GM20000 (cell line): ENCODE data around the gene FARP1.

ENCODE experiments used
- DNase-seq: peaks from one replicate; pipeline ENCODE4 v3.0.0; 2012; ENCODE audit warnings: low spot score
- TF ChIP-seq, protein P1 (sequence below): IDR thresholded peaks from 2 replicates; pipeline ENCODE4 v1.5.1; 2012; ENCODE audit warnings: mild to moderate bottlenecking, control low read depth; ENCODE audit errors: extremely low read depth, missing control alignments

The FARP1 gene

DNA sequence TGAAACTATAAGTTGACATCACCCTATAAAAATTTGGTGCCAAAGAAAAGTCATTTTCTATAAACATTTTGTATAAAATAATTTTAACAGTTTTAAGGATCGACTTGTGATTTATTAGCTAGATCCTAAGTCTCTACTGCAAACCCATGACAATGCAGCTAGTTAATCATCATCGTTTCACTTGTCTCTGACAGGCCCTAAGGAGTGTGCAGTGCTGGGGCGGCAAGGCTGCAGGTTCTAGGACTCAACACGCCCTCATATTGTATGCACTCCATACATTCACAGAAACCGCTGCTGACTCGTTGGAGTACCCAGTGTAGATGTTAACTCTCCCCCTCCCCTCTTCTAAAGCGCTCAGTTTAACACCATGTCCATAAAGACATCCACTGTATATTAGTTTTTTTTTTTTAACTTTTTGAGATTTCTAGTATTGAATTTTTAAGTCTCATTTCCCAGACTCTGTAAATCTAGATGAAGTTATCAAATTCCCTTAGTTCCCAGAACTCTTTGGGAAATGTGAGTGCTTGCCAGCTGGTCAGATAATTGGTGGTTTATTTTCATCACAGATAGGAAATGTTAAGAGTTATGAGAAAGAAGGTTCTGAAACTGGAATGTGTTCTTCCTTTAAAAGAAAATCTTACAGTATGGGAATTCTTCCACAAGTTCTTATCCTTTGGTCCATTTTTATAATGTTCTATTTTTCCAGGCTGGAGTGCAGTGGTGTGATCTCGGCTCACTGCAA lies 197.0 kb downstream of the FARP1 start:
- TF ChIP-seq, protein P1, sequence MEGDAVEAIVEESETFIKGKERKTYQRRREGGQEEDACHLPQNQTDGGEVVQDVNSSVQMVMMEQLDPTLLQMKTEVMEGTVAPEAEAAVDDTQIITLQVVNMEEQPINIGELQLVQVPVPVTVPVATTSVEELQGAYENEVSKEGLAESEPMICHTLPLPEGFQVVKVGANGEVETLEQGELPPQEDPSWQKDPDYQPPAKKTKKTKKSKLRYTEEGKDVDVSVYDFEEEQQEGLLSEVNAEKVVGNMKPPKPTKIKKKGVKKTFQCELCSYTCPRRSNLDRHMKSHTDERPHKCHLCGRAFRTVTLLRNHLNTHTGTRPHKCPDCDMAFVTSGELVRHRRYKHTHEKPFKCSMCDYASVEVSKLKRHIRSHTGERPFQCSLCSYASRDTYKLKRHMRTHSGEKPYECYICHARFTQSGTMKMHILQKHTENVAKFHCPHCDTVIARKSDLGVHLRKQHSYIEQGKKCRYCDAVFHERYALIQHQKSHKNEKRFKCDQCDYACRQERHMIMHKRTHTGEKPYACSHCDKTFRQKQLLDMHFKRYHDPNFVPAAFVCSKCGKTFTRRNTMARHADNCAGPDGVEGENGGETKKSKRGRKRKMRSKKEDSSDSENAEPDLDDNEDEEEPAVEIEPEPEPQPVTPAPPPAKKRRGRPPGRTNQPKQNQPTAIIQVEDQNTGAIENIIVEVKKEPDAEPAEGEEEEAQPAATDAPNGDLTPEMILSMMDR: no peak
- no peak for DNase-seq

DNA sequence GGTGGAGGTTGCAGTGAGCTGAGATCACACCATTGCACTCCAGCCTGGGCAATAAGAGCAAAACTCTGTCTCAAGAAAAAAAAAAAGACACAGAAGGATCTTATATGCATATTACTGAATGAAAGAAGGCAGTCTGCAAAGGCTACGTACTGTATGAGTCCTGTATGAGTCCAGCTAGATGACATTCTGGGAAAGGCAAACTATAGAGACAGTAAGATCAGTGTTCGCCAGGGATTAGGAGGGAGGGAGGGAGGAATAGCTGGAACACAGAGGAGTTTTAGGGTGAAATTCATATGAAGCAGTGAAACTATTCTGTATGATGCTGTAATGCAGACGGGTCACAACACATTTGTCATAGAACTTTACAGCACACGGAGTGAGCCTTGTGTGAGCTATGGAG lies 200.1 kb downstream of the FARP1 start:
- TF ChIP-seq, protein P1: no peak

DNA sequence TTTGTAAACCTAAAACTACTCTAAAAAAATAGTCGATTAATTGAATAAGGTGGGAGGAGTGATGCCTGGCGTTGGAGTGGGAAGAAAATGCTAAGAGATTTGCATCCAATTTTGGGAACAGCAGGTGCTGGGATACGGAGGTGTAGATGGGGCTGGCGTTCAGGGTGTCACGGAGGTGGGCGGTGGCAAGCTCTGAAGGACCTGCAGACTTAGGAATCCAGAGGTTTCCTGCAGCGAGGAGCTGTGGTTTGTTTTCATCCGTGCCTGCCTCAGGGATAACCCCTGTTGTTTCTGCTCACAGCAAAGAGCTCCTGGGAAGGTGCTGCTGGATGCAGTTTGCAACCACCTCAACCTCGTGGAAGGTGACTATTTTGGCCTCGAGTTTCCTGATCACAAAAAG lies 200.6 kb downstream of the FARP1 start:
- TF ChIP-seq, protein P1: no peak
- DNase-seq: no peak

More for the DNA sequence above, 200.1 kb downstream of the FARP1 start:
- no peak for DNase-seq

DNA sequence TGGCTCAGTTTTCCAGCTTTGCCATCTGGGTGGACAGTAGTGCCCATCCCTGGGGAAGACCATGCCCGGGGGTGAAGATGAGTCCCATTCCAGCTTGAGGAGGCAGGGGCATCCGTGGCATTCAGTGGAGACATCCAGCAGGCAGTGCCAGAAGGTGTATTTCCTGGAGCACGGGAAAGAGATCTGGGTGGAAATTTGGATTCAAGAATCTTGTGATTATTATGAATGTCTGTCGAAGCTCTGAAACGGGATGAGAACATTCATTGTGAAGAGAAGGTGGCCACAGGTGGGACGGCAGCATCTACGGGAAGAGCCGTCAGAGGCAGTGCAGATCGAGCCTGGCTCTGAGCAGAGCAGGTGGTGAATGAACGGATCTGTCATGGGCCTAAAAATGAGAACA lies 201.5 kb downstream of the FARP1 start:
- TF ChIP-seq, protein P1: no peak
- DNase-seq: no peak

- no peak for DNase-seq
Observed at GRCh38 chr13:98345107-98345935, 202.4 kb downstream of the FARP1 start.

DNA sequence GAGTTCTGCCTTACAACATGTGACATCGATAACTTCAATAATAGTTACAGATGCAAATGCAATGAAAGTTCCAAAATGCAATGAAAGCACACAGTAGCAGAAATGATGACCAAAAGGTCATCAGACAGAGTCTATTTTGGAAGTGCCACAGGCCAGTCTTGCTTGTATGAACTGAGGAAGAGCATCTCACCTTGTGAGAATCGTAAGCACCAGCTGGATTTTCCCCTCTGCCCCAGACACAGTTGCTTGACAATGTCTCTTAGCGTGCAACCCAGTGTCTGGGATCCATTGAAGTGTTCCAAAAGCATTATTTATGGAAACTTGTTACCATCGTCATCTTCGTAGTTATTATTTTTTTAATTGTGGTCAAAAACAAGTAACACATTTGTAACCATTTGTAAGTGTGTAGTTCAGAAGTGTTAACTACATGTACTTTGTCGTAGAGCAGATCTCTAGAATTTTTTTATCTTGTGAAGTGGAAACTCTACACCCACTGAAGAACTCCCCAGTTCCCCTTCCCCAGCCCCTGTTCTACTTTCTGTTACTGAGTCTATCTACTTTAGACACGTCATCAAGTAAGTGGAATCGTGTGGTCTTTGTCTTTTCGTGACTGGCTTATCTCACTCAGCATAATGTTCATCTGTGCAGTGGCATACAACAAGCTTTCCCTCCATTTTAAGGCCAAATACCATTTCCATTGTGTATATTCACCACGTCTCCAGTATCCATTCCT lies 204.2 kb downstream of the FARP1 start:
- TF ChIP-seq, protein P1: no peak
- DNase-seq: no peak

More at GRCh38 chr13:98345107-98345935, 202.4 kb downstream of the FARP1 start:
- TF ChIP-seq, protein P1: no peak

DNA sequence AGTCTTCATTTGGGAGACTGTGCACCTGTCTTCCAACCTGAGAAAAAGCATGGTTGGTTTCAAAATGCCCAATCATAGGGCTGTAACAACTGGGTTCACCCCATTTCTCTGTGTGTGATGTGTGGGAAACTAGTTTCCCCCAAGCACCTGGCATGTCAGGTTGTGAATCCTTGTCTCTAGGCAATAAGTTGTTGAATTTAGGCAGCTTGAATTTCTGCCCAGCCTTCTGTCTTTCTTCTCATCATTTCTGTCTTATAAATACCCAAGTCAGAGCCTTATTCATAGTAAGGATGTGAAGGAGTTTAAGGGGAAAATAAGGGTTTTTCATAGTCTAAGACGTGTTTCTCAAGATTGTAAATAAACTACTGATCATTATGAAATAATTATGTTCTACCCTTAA lies 204.9 kb downstream of the FARP1 start:
- no peak for DNase-seq
- TF ChIP-seq, protein P1: no peak
